Natural killer cell (primary cell): ENCODE measurements around the gene ATP2B1. TPM values are rescaled to one million over a fixed set of nuclear protein-coding genes. Genes with fewer than 3 reads are reported as not detected.

ENCODE experiments used
- ATAC-seq, 3 donors: fragments of 150-1000 bp in 2 of 3; fragments of 200-7000 bp in 1 of 3; cut with Tn5 transposase; 1 replicate in 1 of 3; 2 replicates in 2 of 3; pipeline ENCODE4 v1.10.0; 2021; ENCODE audit warnings: mild to moderate bottlenecking in 2 of 3, moderate library complexity in 2 of 3
- DNase-seq, 2 donors: peaks; one replicate each; pipeline versions ENCODE4 v3.0.0 to v3.0.0-alpha.2; 2013 to 2021; ENCODE audit warnings: mixed read lengths in 1 of 2
- H3K27ac ChIP-seq: one replicate; pipeline ENCODE4 v1.5.1; 2013; ENCODE audit warnings: mild to moderate bottlenecking, low read length
- H3K27me3 ChIP-seq: one replicate; pipeline ENCODE4 v1.6.1; 2013; ENCODE audit warnings: low read length; ENCODE audit not compliant: control insufficient read depth, insufficient read depth
- H3K36me3 ChIP-seq: one replicate; pipeline ENCODE4 v1.6.1; 2013; ENCODE audit warnings: low read length; ENCODE audit not compliant: control insufficient read depth, insufficient read depth
- H3K4me1 ChIP-seq: one replicate; pipeline ENCODE4 v1.6.1; 2013; ENCODE audit warnings: low read length; ENCODE audit not compliant: control insufficient read depth, insufficient read depth
- H3K4me3 ChIP-seq: one replicate; pipeline ENCODE4 v1.5.1; 2013; ENCODE audit warnings: low read length
- H3K9me3 ChIP-seq: one replicate; pipeline ENCODE4 v1.6.1; 2013; ENCODE audit warnings: low read length; ENCODE audit not compliant: control insufficient read depth, insufficient read depth
- H3K27ac Mint-ChIP-seq, 2 donors: one replicate each; pipeline ENCODE4 v1.8.0; 2022; ENCODE audit warnings: mild to moderate bottlenecking in 2 of 2, mixed read lengths in 2 of 2, moderate library complexity in 1 of 2
- H3K27me3 Mint-ChIP-seq, 2 donors: one replicate each; pipeline ENCODE4 v1.8.0; 2022; ENCODE audit warnings: low read depth in 2 of 2, mixed read lengths in 2 of 2
- H3K36me3 Mint-ChIP-seq: one replicate; pipeline ENCODE4 v1.8.0; 2022; ENCODE audit warnings: mixed read lengths
- H3K4me1 Mint-ChIP-seq, 2 donors: one replicate each; pipeline ENCODE4 v1.8.0; 2022; ENCODE audit warnings: mixed read lengths in 2 of 2
- H3K4me3 Mint-ChIP-seq: one replicate; pipeline ENCODE4 v1.8.0; 2022; ENCODE audit warnings: mild to moderate bottlenecking, moderate library complexity, mixed read lengths
- H3K9me3 Mint-ChIP-seq, 2 donors: one replicate each; pipeline ENCODE4 v1.8.0; 2022; ENCODE audit warnings: mixed read lengths in 2 of 2
- CTCF ChIP-seq: fragments of 200-600 bp; IDR thresholded peaks from one replicate; pipeline ENCODE4 v1.8.0; 2022; ENCODE audit warnings: antibody characterized with exemption
- WGBS: methylation state at CpG from one replicate; pipeline ENCODE4 v1.1.7; 2013; ENCODE audit warnings: missing lambda C conversion rate; ENCODE audit not compliant: insufficient coverage; 5-methylcytosine and 5-hydroxymethylcytosine counted together
- intact Hi-C: fragments of 100-400 bp; cut with micrococcal nuclease; formaldehyde crosslinking; loops from one replicate; pipeline ENCODE4 v1.14.2; 2022
- total RNA-seq, 4 donors: library from RNA; stranded (reverse); fragments of 120-200 nt in 1 of 4; gene quantifications; one replicate each; pipeline versions ENCODE4 v1.2.3 to v1.2.4, GENCODE V29; 2013 to 2022

ATP2B1 gene
- total RNA-seq, 3 donors from 2014 or later (not counting 1 experiment from before 2014, with no cell fraction given), result 87.8 to 97.6 (median 97.3) TPM

GRCh38 chr12:89574736-89575208 lies 133.9 kb downstream of the ATP2B1 start:
- ATAC-seq, result no peak
- Histone ChIP-seq H3K4me3 (no peak overlapping the region), H3K27ac (no peak overlapping the region), H3K9me3 (no peaks in the 10 kb centered on the region), H3K4me1 (no peaks in the 10 kb centered on the region), H3K27me3 (no peaks in the 10 kb centered on the region), H3K36me3 (no peaks in the 10 kb centered on the region)
- DNase-seq, result no peak
- Mint-ChIP-seq H3K4me1 (no peaks in the 10 kb centered on the region), H3K9me3 (no peaks in the 10 kb centered on the region), H3K36me3 (no peaks in the 10 kb centered on the region), H3K27me3 (no peaks in the 10 kb centered on the region), H3K27ac (no peak overlapping the region), H3K4me3 (no peak overlapping the region)
- WGBS, result 27% methylated on average over 2 of the region's 2 CpGs
- TF ChIP-seq CTCF, result no peak
- intact Hi-C loops, result no loop called here

- H3K4me3 Mint-ChIP-seq, result no peak overlapping the region
- DNase-seq (no peak), ATAC-seq (no peak)
- WGBS, result 90% methylated on average over 5 of the region's 5 CpGs
- intact Hi-C loops, result no loop called here
- peaks cover 0 to 3% of the 10 kb centered on the region in 2 donors for H3K27me3 Mint-ChIP-seq
- Histone ChIP-seq H3K9me3 (no peaks in the 10 kb centered on the region), H3K36me3 (no peaks in the 10 kb centered on the region), H3K27ac (no peak overlapping the region), H3K4me3 (no peak overlapping the region), H3K27me3 (no peaks in the 10 kb centered on the region), H3K4me1 (no peaks in the 10 kb centered on the region)
- H3K36me3 Mint-ChIP-seq, result no peaks in the 10 kb centered on the region
- H3K27ac Mint-ChIP-seq, result no peak overlapping the region
- no peaks in the 10 kb centered on the region for H3K9me3 Mint-ChIP-seq
- TF ChIP-seq CTCF, result no peak
- H3K4me1 Mint-ChIP-seq, result peaks cover 0 to 5% of the 10 kb centered on the region in 2 donors
These were observed 135.4 kb downstream of the ATP2B1 start for GRCh38 chr12:89573051-89573810.

GRCh38 chr12:89571491-89572195 lies 137.0 kb downstream of the ATP2B1 start:
- Histone ChIP-seq H3K9me3 (no peaks in the 10 kb centered on the region), H3K27ac (no peak overlapping the region), H3K4me3 (no peak overlapping the region), H3K36me3 (no peaks in the 10 kb centered on the region), H3K27me3 (no peaks in the 10 kb centered on the region), H3K4me1 (no peaks in the 10 kb centered on the region)
- WGBS, result 95% methylated on average over 4 of the region's 4 CpGs
- DNase-seq (no peak), ATAC-seq (no peak)
- Mint-ChIP-seq H3K27ac (no peak overlapping the region), H3K36me3 (no peaks in the 10 kb centered on the region), H3K9me3 (no peaks in the 10 kb centered on the region), H3K4me3 (no peak overlapping the region), H3K27me3 (peaks cover 0 to 6% of the 10 kb centered on the region in 2 donors), H3K4me1 (peaks cover 0 to 5% of the 10 kb centered on the region in 2 donors)
- no peak for TF ChIP-seq CTCF
- intact Hi-C loops, result no loop called here
